ENCODE results near the gene DGKE.
A peak's percentile ranks its signal among the peaks of the same experiment; 100 is the strongest.

The DGKE gene

DNA sequence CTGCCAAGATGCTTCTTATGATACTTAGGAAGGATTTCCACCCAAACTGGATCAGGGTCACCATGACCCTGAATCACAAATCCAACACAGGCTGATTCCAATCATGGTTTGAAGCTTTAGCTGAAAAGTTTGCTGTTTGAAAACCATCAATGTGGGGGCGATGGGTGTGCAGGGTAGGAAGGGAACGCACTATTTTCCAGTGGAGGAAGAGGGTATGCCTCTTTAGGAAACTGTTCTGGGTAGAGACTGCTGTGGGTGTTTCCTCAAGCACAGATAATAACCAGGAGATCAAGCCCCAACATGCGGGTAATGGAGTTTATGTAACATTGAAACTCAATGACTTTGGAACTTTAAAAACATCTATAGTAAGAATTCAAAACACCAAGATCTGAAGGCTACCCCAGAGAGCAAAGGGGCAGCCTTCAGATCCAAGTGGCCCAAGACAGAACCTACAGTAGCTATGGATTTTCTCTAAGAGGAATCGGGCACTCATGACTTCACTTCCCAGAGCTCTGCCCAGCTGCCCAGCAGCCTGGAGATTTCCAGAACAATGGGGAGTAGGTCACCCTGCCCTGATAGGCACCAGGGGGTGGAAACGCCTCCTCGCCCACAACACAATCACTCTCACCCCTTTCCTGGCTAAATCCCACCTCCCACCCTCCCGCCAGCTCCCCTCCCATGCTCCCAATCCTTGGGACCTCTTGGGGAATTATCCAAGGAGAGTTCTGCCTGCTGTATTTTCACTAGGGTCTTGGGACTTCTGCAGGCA is 57.1 kb downstream of the DGKE start:
- no peak for DNase-seq (ENCODE audit: low spot score)

DNA sequence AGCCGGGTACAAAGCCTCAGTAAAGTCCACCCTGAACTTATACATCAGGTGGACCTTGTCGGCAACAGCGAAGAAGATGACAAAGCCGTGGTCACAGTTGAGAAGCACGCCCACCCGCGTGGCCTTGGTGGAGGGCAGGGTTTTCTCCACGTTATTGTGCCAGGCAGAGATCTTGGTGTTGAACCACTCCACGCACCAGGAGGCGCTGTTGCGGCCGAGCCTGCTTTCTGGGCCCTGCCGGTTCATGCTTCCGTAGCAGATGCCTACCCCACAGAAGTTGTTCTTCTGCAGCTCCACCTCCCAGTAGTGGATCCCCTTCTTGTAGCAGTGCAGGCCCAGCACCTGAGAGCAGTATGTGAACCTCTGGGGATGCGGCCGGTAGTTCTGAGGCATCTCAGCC is 57.8 kb downstream of the DGKE start:
- DNase-seq (ENCODE audit: low spot score), result peak; percentile 81

DNA sequence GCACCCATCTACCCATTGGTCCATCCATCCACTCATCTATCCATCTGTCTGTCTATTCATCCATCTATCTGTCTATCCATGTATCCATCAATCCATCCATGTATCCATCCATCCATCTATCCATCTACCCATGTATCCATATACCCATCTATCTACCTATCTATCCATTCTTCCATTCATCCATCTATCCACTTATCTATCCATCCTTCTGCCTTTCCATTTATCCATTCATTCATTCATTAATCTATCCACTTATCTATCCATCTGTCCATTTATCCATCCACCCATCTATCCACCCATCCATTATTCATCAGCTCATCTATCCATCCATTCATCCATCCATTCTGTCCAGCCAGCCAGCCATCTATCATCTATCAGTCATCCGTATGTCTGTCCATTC is 58.4 kb downstream of the DGKE start:
- no peak for DNase-seq (ENCODE audit: low spot score)

DNA sequence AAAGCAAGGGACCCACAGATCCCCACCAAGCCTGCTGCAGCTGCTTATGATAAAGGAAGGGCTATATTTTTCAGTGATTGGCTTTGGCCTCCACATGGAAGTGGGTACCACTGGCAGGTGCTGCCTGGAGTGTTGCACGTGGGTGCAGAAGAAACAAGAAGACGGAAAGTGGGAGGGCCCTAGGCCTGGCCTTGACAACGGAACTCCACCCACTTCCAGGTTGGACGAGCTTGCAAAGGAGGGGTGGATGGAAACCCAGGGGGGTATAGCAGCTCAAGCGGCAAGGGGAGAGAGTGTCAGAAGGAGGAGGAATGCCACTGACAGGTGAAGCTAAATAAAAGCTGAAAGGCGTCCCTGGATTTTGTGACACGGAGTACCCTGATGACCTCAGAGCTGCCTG is 59.6 kb downstream of the DGKE start:
- peak; percentile 33 for DNase-seq (ENCODE audit: low spot score)

DNA sequence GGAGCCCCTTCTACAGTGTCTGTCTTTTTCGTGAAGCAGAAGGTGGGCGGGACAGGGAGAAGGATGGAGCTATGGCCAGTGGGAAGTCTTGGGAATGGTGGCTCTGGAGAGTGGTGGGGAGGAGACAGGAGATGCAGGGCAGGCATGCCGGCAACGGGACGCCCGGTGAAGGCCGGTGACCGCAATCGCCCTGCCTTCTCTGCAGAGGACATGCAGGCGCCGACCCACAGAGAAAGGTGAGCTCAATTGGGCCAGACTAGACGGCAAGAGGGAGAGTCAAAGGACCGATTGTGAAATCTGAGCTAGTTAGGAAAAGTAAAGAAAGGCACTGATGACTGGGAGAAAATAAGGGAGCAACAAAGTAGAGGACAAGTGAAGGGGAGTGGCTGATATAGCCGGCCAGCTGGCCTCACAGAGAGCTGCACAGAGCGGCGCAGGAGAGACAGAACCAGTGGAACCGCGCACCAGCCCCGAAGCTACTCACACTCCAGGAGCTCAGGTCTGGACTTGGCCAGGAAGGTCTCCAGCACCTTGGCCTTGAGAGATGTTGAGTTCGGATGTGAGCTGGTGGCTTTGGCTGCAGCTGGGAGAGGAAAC is 61.0 kb downstream of the DGKE start:
- DNase-seq (ENCODE audit: low spot score), result no peak

DNA sequence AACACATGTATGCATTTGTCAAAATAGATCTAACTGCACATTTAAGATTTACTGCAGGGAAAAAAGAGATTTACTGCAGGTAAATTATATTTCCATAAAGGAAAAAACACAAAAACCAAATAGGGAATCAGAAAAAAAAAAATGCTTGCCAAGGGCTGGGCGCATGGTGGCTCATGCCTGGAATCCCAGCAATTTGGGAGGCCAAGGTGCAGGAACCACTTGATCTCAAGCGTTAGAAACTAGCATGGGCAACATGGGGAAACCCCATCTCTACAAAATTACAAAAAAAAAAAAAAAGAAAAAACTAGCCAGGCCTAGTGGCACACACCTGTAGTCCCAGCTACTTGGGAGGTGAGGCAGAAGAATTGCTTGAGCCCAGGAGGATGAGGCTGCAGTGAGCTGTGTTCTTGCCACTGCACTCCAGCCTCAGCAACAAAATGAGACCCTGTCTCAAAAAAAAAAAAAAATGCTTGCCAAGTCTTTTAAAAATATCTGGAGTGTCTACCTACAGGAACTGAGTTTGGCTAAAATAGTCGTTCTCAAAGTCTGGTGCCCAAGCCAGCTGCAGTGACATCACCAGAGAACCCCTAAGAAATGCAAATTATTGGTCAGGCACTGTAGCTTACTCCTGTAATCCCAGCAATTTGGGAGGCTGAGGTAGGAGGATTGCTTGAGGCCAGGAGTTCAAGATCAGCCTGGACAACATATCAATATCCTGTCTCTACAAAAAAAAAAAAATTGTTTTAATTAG is 62.4 kb downstream of the DGKE start:
- no peak for DNase-seq (ENCODE audit: low spot score)

DNA sequence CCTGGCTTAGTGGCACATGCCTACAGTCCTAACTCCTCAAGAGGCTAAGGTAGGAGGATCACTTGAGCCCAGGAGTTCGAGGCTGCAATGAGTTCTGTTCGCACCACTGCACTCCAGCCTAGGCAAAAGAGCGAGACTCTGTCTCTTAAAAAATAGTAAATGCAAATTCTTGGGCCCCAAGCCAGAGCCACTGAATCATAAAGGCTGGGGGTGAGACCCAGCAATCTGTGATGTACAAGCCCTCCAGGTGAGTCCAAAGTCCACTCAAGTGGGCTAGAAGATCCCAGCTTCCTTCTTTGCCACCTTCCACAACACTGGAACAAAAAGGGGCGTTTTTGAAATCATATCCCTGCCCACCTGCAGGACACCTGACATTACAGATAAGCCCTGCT is 63.0 kb downstream of the DGKE start:
- no peak for DNase-seq (ENCODE audit: low spot score)

DNA sequence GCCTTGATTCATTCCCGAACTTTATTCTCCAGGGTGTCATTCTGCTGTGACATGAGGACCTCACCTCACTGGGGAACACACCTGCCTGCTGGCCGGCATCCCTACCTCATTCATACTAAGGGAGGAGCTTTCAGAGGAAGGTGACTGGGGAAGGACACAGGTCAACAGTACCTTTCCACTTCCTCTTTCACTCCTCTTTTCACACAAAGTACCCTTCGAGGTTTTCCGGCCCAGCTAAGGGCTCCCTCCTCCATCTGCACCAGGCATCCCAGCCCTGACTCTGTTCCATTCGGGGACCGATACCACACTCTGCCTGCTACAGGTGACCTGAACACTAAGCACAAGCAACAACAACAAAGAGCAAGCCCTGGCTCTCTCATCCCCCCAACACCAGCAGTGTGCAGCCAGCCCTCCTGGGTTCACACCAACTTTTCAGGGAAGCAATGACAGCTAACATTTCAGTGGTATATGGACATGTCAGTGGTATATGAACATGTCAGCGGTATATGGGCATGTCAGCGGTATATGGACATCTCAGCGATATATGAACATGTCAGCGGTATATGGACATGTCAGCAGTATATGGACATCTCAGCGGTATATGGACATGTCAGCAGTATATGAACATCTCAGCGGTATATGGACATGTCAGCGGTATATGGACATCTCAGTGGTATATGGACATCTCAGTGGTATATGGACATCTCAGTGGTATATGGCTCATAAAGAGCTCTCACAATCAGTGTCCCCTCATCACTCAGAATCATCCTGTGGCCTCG is 63.9 kb downstream of the DGKE start:
- no peak for DNase-seq (ENCODE audit: low spot score)

DNA sequence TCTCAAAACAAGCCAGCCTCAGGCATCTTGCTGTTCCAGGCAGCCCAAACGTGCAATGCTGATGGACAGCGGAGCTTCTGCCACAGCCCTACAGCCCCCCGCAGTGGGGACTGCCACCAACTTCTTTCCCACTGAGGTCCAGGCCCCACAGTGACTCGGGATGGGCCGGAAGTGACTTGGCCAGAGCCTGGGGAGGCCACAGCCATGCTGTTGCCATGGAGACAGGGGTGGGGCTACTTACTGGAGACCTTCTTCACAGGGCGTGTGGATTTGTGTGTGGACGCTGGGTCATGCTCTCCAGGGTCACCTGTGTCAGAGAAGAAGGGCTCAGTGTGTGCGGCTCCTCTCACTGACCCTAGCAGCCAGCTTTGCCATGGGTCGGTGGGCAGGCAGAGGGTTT is 64.9 kb downstream of the DGKE start:
- DNase-seq (ENCODE audit: low spot score), result no peak

DNA sequence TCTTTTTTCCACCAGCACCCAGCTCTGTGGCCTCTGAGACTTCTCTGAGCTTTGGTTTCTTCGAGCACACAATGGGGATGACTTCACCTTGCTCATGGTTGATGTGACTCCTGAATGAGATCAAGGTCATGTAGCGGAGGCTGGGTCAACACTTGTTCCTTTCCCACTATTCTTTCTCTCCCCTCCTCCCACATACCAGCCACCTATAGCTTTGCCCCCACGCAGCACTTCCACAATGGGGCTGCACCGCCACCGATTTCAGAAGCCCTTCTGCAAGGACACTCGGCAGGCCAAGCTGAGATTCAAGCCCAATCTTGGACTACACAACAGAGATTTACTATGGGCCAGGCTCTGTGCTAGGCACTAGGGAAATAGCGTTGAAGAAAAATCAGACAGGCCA is 65.5 kb downstream of the DGKE start:
- no peak for DNase-seq (ENCODE audit: low spot score)

DNA sequence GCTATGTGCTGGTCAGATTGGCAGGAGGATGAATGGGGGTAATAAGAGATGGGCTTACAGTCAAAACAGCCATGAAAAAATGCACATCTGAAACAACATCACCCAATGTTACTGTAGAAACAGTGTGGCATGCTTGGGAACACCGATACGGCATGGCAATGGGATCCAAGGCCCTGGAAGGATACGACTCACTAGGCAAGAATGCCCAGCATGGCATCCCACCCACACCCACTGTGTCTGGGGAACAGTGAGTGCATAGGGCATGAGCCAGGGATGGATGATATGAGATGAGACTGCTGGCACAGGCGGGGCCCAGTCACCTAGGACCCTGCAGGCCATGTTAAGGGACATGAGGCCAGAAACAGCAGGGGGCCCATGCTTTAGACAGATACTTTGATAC is 68.4 kb downstream of the DGKE start:
- no peak for DNase-seq (ENCODE audit: low spot score)

DNA sequence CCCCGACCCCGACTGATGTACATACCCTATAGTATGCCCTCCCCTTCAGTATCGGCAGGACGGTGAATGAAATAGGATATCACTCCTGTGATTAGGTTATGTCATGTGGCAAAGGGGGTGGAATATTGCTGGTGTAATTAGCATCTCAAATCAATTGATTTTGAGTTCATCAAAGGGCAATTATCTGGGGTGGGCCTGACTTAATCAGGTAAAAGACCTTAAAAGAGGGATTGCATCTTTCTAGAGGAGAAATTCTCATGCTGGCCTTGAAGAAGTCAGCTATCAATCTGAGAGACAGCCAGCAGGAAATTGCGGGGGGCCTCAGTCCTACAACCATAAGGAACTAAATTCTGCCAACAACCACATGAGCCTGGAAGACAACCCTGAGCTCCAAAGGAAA is 69.6 kb downstream of the DGKE start:
- no peak for DNase-seq (ENCODE audit: low spot score)

DNA sequence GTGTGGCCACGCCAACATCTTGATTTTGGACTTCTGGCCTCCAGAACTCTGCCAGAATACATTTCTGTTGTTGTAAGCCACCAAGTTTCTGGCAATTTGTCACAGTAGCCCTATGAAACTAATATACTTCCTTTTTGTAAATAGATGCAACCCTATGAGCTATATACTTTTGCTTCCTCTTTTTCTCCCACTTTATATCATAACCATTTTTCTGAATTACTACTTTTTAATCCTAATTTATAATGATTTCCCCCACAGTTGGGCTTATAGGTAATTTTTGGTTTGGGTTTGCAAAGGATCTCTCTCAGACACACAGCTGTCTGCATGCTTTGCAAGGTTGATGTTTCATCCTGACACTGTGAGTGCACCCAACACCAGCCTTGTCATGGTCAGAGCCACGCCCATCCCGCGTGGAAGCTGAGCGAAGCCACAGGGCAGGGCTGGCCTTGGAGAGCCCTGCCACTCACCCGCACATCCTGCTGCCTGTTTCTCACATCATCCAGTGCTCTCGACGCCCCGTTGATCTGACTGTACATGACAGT is 74.1 kb downstream of the DGKE start:
- no peak for DNase-seq (ENCODE audit: low spot score)

DNA sequence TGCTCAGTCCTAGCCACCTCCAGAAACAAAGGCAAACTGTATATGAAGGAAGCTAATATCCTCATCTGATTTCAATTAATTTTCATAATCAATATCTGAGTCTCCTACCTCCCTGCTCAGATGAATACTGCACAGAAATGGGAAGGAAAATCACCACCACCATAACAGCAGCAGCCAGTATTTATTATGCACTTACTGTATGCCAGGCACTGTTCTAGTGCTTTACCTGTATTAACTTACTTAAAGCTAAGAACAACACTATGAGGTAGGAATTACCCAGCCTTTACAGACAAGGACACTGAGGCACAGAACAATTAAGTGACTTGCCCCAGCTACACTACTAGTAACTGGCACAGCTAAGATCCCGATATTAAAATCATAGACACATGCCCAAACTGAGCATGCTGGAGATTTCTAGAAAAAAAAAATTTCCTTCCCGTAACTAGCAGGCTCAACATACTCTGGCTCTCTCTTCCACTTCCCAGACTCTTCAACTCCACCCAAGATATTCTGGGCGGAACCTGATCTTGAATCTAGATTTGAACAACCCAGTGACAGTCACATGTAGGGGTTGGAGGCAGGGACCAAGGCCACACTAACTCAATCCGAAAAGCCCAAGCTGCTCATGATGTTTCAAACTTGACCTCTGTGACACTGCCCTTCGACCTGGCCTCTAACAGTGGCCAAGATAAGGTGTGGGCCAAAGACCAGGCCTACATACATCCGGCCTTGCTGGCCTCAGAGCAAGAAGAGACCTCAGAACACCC is 76.0 kb downstream of the DGKE start:
- DNase-seq (ENCODE audit: low spot score), result no peak

DNA sequence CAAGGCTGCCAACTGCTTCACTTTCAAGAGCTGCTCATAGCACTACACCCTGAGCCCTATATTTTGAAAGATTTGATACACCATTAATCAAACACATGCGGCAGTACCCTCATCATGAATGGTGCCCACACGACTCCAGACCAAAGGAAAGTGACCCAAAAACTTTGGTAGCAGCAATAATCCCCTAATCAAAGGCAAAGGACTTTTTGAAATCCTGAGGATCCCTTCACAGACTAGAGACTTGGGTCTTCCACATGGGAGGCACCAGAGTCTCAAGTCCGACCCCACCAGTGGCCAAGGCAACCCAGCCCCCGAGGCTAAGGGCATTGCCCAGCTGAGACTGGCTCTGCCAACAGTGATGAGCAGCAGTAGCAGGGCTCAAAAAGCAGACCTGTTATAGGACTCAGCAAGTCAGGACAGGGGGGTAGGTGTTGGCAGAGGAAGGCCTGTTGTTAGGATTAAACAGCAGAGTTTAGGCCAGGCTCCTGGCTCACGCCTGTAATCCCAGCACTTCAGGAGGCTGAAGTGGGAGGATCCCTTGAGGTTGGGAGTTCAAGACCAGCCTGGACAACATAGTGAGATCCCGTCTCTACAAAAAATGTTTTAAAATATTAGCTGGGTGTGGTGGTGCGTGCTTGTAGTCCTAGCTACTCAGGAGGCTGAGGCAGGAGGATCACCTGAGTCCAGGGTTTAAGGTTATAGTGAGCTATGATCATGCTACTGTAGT is 76.7 kb downstream of the DGKE start:
- DNase-seq (ENCODE audit: low spot score), result no peak

DNA sequence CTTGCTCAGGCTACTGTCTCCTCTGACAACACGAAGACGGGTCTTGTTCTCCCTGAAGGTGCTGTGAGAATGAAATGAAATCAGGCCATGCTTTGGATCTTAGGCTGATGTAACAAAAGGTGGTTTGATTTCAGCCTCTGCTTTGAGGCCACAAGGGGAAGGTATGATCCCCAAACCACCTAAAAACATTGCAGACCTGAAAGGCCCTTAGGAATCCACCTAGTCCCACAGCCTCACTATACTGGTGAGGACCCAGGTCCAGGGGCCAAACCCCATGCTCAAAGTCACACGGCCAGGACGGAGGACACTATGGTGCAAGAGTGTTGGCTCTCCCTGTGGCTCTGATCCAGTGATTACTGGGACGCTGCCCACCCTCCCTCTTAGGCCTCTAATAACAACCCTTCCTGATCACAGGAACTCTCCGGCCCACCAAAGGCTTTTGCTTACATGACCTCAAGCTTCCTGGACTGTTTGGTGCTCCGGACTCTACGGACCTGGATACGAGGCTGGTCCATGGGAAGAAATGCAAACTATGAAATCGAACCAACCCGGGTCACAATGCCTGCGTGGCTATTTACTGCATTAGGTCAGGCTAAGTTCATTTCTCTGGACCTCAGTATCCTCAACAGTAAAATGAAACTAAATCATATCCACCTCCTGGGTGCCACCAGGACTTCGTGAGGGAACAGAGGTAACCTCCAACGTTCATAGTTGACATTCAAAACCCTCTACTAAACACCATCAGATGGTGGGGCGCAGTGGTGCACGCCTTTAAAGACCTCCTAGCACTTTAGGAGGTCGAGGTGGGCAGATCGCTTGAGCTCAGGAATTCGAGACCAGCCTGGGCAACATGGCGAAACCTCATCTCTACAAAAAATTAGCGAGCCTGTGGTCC is 78.4 kb downstream of the DGKE start:
- DNase-seq (ENCODE audit: low spot score), result no peak

DNA sequence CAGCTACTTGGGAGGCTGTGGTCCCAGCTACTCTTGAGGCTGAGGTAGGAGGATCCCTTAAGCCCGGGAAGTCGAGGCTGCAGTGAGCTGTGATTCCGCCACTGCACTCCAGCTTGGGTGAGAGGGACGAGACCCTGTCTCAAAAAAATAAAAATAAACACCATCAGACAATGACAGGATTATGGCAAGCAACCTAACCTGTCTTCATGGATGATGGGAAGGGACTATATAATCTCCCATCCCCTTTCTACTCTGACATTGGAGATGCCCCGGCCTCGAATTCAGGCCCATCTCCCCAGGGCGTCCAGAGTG is 79.0 kb downstream of the DGKE start:
- no peak for DNase-seq (ENCODE audit: low spot score)

DNA sequence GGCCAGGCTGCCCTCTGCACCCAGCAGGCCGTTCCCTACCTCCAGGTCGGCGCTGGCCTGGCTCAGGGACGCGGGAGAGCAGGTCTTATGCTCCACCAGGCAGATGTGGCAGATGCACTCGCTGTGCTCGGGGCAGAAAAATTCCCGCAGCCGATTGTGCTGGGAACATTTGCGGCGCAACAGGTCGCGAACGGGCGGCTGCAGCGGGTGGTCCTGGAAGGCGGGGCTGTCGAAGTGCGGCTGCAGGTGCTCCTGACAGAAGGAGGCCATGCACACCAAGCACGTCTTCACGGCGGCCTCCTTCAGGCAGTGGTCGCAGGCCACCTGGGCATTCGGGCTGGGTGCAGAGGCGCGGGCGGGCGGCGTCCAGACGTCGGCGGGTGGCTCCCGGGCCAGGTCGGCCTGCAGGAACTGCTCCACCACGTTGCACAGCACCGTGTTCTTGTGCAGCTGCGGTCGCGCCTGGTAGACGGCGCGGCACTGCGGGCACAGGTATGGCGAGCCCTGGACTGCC is 79.5 kb downstream of the DGKE start:
- peak; percentile 59 for DNase-seq (ENCODE audit: low spot score)

DNA sequence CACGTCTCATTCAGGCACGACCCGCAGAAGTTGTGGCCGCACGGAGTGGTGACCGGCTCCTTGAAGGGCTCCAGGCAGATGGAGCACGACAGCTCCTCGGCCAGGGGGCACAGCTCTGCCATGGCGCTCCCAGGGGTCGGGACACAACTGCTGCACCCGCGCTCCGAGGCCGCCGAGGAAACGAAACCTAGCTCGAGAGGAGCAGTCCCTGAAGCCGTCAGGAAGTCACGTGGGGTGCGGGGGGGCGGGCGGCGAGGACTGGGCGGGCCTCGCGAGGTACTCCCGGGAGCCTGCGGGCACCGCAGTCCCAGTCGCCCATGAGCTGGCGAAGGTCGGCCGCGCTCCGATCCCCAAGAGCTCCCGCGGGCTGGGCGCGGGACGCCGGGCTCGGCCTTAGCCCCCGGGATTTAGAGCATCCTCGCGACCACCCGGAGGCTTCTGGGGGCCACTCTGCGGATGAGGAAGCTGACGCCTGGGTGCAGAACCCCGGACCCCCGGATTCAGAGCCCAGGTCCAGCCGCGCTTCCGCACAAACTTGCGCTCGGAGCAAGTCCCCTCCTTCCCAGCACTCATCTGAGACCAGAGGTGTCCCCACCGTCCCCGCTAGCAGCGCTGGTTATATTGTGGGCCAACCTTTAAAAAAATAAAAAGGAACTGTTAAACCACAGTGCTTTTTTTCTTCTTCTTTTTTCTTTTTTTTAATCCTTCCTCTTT is 80.1 kb downstream of the DGKE start, which contains the start of gene TRIM25:
TSS of gene TRIM25 (minus strand) at position 183 of the 714 bp plus-strand sequence. CDS start at position 122, 61 bp downstream.
- peak; percentile 97 for DNase-seq (ENCODE audit: low spot score)

Data from iPS-NIHi11 (cell line).